Panc1 (cell line): ENCODE results near the gene TMEM61.

ENCODE experiments used
- TCF7L2 ChIP-seq: IDR thresholded peaks from 2 replicates; pipeline ENCODE4 v1.6.1; 2011; ENCODE audit warnings: mild to moderate bottlenecking, low read depth, low read length, inconsistent platforms
- TF ChIP-seq, protein P1 (sequence below): fragments of 450-650 bp; IDR thresholded peaks from 2 replicates; pipeline ENCODE4 v1.5.1; 2017; ENCODE audit warnings: mild to moderate bottlenecking

DNA sequence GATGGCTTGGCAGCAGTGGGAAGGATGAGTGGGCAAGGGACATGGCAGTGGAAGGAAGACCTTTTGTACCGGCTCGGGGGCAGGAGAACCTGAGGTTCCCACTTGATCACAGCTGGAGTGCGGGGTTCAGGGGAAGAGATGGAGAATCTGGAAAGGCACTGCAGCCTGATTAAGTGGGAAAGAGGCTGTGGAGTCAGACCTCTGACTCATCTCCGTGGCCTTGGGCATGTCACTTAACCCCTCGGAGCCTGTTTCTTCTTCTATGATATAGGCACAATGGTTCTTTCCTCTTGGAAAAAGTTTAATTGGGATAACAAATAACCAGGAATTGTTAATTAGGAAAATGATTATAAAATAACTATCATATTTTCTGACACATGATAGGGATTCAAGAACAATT lies 13.1 kb upstream of the TMEM61 start:
- TF ChIP-seq, protein P1, sequence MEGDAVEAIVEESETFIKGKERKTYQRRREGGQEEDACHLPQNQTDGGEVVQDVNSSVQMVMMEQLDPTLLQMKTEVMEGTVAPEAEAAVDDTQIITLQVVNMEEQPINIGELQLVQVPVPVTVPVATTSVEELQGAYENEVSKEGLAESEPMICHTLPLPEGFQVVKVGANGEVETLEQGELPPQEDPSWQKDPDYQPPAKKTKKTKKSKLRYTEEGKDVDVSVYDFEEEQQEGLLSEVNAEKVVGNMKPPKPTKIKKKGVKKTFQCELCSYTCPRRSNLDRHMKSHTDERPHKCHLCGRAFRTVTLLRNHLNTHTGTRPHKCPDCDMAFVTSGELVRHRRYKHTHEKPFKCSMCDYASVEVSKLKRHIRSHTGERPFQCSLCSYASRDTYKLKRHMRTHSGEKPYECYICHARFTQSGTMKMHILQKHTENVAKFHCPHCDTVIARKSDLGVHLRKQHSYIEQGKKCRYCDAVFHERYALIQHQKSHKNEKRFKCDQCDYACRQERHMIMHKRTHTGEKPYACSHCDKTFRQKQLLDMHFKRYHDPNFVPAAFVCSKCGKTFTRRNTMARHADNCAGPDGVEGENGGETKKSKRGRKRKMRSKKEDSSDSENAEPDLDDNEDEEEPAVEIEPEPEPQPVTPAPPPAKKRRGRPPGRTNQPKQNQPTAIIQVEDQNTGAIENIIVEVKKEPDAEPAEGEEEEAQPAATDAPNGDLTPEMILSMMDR, result no peak
- TF ChIP-seq TCF7L2, result no peak
